ENCODE data around the gene C8A.

C8A gene

DNA sequence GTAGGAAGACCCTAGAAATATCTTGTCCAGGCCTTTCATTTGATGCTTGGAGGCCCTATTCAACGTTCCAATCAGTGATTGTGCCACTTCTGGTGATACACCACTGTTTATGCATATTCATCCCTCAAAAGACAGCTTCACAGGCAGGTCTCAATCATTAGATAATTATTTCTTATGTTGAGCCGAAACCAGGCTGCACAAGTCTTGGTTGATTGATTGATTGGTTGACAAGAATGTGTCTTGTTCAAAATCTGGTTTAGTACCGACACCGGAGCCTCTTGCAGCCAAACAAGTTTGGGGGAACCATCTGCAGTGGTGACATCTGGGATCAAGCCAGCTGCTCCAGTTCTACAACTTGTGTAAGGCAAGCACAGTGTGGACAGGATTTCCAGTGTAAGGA lies 20.1 kb downstream of the C8A start:
- Histone ChIP-seq H3K79me2 (ENCODE audit: insufficient read depth, low read length) (no peaks in the 10 kb centered on the region), H3K27me3 (ENCODE audit: insufficient read depth, low read length, poor library complexity) (peaks cover under 1% of the 10 kb centered on the region), H3K4me2 (ENCODE audit: insufficient read depth, low read length) (no peak overlapping the region), H3K4me3 (ENCODE audit: low read depth in 1 of 2, low read length in 2 of 2) (no peak overlapping the region), H3K36me3 (ENCODE audit: insufficient read depth, low read length) (no peaks in the 10 kb centered on the region), H3K4me1 (ENCODE audit: insufficient read depth, low read length) (no peaks in the 10 kb centered on the region), H3K27ac (ENCODE audit: low read length) (no peak overlapping the region), H4K20me1 (ENCODE audit: insufficient read depth, low read length) (no peaks in the 10 kb centered on the region), H3K9me3 (ENCODE audit: insufficient read depth, low read length, severe bottlenecking) (no peaks in the 10 kb centered on the region), H3K9ac (ENCODE audit: low read depth, low read length) (no peak overlapping the region), H2AFZ (ENCODE audit: low read depth, low read length) (no peak overlapping the region)
- no peak for DNase-seq
- ATAC-seq (ENCODE audit: insufficient read depth, low read depth) = no peak
- no peak for TF ChIP-seq EZH2 (IDR thresholded peaks at IDR 0.05; ENCODE audit: borderline replicate concordance, low read depth, low read length, severe bottlenecking)
- TF ChIP-seq, protein P1, sequence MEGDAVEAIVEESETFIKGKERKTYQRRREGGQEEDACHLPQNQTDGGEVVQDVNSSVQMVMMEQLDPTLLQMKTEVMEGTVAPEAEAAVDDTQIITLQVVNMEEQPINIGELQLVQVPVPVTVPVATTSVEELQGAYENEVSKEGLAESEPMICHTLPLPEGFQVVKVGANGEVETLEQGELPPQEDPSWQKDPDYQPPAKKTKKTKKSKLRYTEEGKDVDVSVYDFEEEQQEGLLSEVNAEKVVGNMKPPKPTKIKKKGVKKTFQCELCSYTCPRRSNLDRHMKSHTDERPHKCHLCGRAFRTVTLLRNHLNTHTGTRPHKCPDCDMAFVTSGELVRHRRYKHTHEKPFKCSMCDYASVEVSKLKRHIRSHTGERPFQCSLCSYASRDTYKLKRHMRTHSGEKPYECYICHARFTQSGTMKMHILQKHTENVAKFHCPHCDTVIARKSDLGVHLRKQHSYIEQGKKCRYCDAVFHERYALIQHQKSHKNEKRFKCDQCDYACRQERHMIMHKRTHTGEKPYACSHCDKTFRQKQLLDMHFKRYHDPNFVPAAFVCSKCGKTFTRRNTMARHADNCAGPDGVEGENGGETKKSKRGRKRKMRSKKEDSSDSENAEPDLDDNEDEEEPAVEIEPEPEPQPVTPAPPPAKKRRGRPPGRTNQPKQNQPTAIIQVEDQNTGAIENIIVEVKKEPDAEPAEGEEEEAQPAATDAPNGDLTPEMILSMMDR (IDR thresholded peaks at IDR 0.05; ENCODE audit: borderline replicate concordance, extremely low read depth, low read length, poor library complexity, severe bottlenecking) = no peak

DNA sequence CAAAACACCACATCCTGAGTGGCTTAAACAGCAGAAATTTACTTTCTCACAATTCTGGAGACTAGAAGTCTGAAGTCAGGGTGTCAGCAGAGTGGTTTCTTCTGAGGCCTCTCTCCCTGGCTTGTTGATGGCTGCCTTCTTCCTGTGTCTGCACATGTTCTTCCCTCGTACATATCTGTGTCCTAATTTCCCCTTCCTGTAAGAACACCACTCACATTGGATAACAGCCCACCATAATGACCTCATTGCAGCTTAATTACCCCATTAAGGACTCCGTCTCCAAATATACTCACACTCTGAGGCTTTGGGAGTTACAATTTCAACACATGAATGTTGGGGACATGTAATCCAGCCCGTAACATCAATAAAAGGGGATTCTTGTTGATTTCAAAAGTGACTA lies 23.4 kb downstream of the C8A start:
- Histone ChIP-seq H4K20me1 (ENCODE audit: insufficient read depth, low read length) (no peaks in the 10 kb centered on the region), H2AFZ (ENCODE audit: low read depth, low read length) (no peak overlapping the region), H3K4me3 (ENCODE audit: low read depth in 1 of 2, low read length in 2 of 2) (no peak overlapping the region), H3K9ac (ENCODE audit: low read depth, low read length) (no peak overlapping the region), H3K36me3 (ENCODE audit: insufficient read depth, low read length) (no peaks in the 10 kb centered on the region), H3K9me3 (ENCODE audit: insufficient read depth, low read length, severe bottlenecking) (no peaks in the 10 kb centered on the region), H3K27ac (ENCODE audit: low read length) (no peak overlapping the region), H3K27me3 (ENCODE audit: insufficient read depth, low read length, poor library complexity) (peaks cover 2% of the 10 kb centered on the region), H3K4me1 (ENCODE audit: insufficient read depth, low read length) (no peaks in the 10 kb centered on the region), H3K4me2 (ENCODE audit: insufficient read depth, low read length) (no peak overlapping the region), H3K79me2 (ENCODE audit: insufficient read depth, low read length) (no peaks in the 10 kb centered on the region)
- DNase-seq (no peak), ATAC-seq (ENCODE audit: insufficient read depth, low read depth) (no peak)
- TF ChIP-seq, protein P1 (IDR thresholded peaks at IDR 0.05; ENCODE audit: borderline replicate concordance, extremely low read depth, low read length, poor library complexity, severe bottlenecking) = no peak
- no peak for TF ChIP-seq EZH2 (IDR thresholded peaks at IDR 0.05; ENCODE audit: borderline replicate concordance, low read depth, low read length, severe bottlenecking)

DNA sequence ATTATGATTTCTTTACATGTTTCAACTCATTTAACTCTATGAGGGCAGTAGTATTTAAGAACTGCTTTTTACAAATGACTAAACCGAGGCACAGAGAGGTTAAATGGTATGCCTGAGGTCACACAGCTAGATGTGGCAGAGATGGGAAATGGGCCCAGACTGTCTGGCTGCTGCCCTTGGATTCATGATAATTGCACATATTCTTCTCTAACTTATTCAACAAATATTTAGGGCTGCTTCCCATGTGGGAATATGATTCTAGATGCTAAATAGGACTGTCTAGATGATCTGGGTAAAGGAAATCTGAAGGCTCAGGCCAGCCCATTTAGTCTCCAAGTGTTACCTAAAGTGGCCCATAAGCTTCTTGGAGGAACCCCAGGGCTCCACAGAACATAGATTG lies 26.2 kb downstream of the C8A start:
- Histone ChIP-seq H3K9ac (ENCODE audit: low read depth, low read length) (no peak overlapping the region), H3K27ac (ENCODE audit: low read length) (no peak overlapping the region), H3K9me3 (ENCODE audit: insufficient read depth, low read length, severe bottlenecking) (no peaks in the 10 kb centered on the region), H4K20me1 (ENCODE audit: insufficient read depth, low read length) (no peaks in the 10 kb centered on the region), H3K79me2 (ENCODE audit: insufficient read depth, low read length) (no peaks in the 10 kb centered on the region), H3K36me3 (ENCODE audit: insufficient read depth, low read length) (no peaks in the 10 kb centered on the region), H3K4me2 (ENCODE audit: insufficient read depth, low read length) (no peak overlapping the region), H3K27me3 (ENCODE audit: insufficient read depth, low read length, poor library complexity) (peaks cover 2% of the 10 kb centered on the region), H2AFZ (ENCODE audit: low read depth, low read length) (no peak overlapping the region), H3K4me1 (ENCODE audit: insufficient read depth, low read length) (no peaks in the 10 kb centered on the region), H3K4me3 (ENCODE audit: low read depth in 1 of 2, low read length in 2 of 2) (no peak overlapping the region)
- TF ChIP-seq, protein P1 (IDR thresholded peaks at IDR 0.05; ENCODE audit: borderline replicate concordance, extremely low read depth, low read length, poor library complexity, severe bottlenecking) = no peak
- TF ChIP-seq EZH2 (IDR thresholded peaks at IDR 0.05; ENCODE audit: borderline replicate concordance, low read depth, low read length, severe bottlenecking) = no peak
- ATAC-seq (ENCODE audit: insufficient read depth, low read depth) = no peak
- DNase-seq = no peak

DNA sequence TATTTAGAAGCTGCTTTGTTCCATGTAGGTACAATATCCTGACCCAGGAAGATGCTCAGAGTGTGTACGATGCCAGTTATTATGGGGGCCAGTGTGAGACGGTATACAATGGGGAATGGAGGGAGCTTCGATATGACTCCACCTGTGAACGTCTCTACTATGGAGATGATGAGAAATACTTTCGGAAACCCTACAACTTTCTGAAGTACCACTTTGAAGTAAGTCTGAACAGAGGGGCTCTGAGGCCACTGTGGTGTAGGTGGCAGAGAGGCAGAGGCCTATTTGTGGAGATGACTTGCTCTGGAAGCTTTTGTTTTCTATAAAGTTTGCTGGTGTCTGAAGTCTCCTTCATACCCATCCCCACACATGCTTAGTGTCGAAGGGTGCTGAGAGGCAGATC lies 26.8 kb downstream of the C8A start:
- H3K27ac ChIP-seq (ENCODE audit: low read length) = no peak overlapping the region
- no peak for ATAC-seq (ENCODE audit: insufficient read depth, low read depth)
- no peak for DNase-seq

More for the DNA sequence above, 26.8 kb downstream of the C8A start:
- TF ChIP-seq EZH2 (IDR thresholded peaks at IDR 0.05; ENCODE audit: borderline replicate concordance, low read depth, low read length, severe bottlenecking) = no peak
- TF ChIP-seq, protein P1 (IDR thresholded peaks at IDR 0.05; ENCODE audit: borderline replicate concordance, extremely low read depth, low read length, poor library complexity, severe bottlenecking) = no peak
- Histone ChIP-seq H4K20me1 (ENCODE audit: insufficient read depth, low read length) (no peaks in the 10 kb centered on the region), H3K9ac (ENCODE audit: low read depth, low read length) (no peak overlapping the region), H3K36me3 (ENCODE audit: insufficient read depth, low read length) (no peaks in the 10 kb centered on the region), H3K4me2 (ENCODE audit: insufficient read depth, low read length) (no peak overlapping the region), H3K27me3 (ENCODE audit: insufficient read depth, low read length, poor library complexity) (peaks cover 2% of the 10 kb centered on the region), H3K4me3 (ENCODE audit: low read depth in 1 of 2, low read length in 2 of 2) (no peak overlapping the region), H2AFZ (ENCODE audit: low read depth, low read length) (no peak overlapping the region), H3K9me3 (ENCODE audit: insufficient read depth, low read length, severe bottlenecking) (no peaks in the 10 kb centered on the region), H3K4me1 (ENCODE audit: insufficient read depth, low read length) (no peaks in the 10 kb centered on the region), H3K79me2 (ENCODE audit: insufficient read depth, low read length) (no peaks in the 10 kb centered on the region)

Data from DND-41 (cell line).